Pons (tissue), 1 donor: ENCODE results near the gene PIEZO1.
"Not testable (repeated sequence)": the region's sequence is repeated elsewhere in the genome, so short reads cannot be mapped to it uniquely, and the experiment has no call there.

Source experiments
- DNase-seq: peaks from one replicate; pipeline ENCODE4 v3.0.0-alpha.2; 2016; ENCODE audit warnings: low spot score

Gene PIEZO1

GRCh38 chr16:88781140-88782077 lies 3.6 kb downstream of the PIEZO1 start:
- DNase-seq, result no peak

- no peak for DNase-seq
These were observed 4.6 kb downstream of the PIEZO1 start for GRCh38 chr16:88780142-88781062.

- no peak for DNase-seq
These were observed 5.4 kb downstream of the PIEZO1 start for GRCh38 chr16:88779406-88780141.

GRCh38 chr16:88778541-88779065 lies 6.4 kb downstream of the PIEZO1 start:
- no peak for DNase-seq

- DNase-seq, result no peak
These were observed 6.8 kb downstream of the PIEZO1 start for GRCh38 chr16:88778271-88778525.

- DNase-seq, result no peak
These were observed 7.3 kb downstream of the PIEZO1 start for GRCh38 chr16:88777471-88778270.

- DNase-seq, result no peak
These were observed 9.2 kb downstream of the PIEZO1 start for GRCh38 chr16:88775825-88776224.

- DNase-seq, result no peak
These were observed 10.3 kb downstream of the PIEZO1 start for GRCh38 chr16:88774544-88775393.

GRCh38 chr16:88773812-88774291 lies 11.2 kb downstream of the PIEZO1 start:
- DNase-seq, result no peak

GRCh38 chr16:88772871-88773811 lies 11.9 kb downstream of the PIEZO1 start:
- DNase-seq, result no peak

- not testable (repeated sequence) for DNase-seq
These were observed 13.2 kb downstream of the PIEZO1 start for GRCh38 chr16:88771781-88772180.

- no peak for DNase-seq
These were observed 13.7 kb downstream of the PIEZO1 start for GRCh38 chr16:88771294-88771772.

- DNase-seq, result no peak
These were observed 14.3 kb downstream of the PIEZO1 start for GRCh38 chr16:88770461-88771293.

- no peak for DNase-seq
These were observed 15.2 kb downstream of the PIEZO1 start for GRCh38 chr16:88769617-88770460.

GRCh38 chr16:88768071-88768783 lies 16.8 kb downstream of the PIEZO1 start:
- no peak for DNase-seq

GRCh38 chr16:88767546-88768070 lies 17.4 kb downstream of the PIEZO1 start:
- DNase-seq, result no peak
